Activated CD4-positive, alpha-beta T cell treated with anti-CD3 and anti-CD28 coated beads, Interleukin-2, amount 10 ng/mL, durations not matched to agents 7 days and 5 days (primary cell): Measurements from ENCODE around the gene GRK5. TPM values are rescaled to one million over a fixed set of nuclear protein-coding genes. Genes with fewer than 3 reads are reported as not detected.
A peak's percentile ranks its signal among the peaks of the same experiment; 100 is the strongest.

Experiments
- CTCF ChIA-PET: fragments of 350-600 bp; sonication (Branson Sonifier 250); formaldehyde crosslinking; loops from one replicate; lab custom pipeline; 2021; ENCODE audit warnings: antibody characterized with exemption; lab: Charles Lee
- POLR2A ChIA-PET: fragments of 350-600 bp; sonication (Branson Sonifier 250); formaldehyde crosslinking; loops from one replicate; lab custom pipeline; 2021; ENCODE audit warnings: antibody characterized with exemption; lab: Charles Lee
- DNase-seq: peaks from one replicate; pipeline ENCODE4 v3.0.0-alpha.2; 2020
- H3K27ac Mint-ChIP-seq: one replicate; pipeline ENCODE4 v1.8.0; 2021; ENCODE audit warnings: mild to moderate bottlenecking, moderate library complexity, mixed read lengths
- H3K27me3 Mint-ChIP-seq: one replicate; pipeline ENCODE4 v1.8.0; 2021; ENCODE audit warnings: mixed read lengths
- H3K36me3 Mint-ChIP-seq: one replicate; pipeline ENCODE4 v1.8.0; 2021; ENCODE audit warnings: low read depth, mixed read lengths
- H3K4me1 Mint-ChIP-seq: one replicate; pipeline ENCODE4 v1.8.0; 2021; ENCODE audit warnings: mixed read lengths
- H3K4me3 Mint-ChIP-seq: one replicate; pipeline ENCODE4 v1.8.0; 2021; ENCODE audit warnings: mild to moderate bottlenecking, moderate library complexity, mixed read lengths
- H3K9me3 Mint-ChIP-seq: one replicate; pipeline ENCODE4 v1.8.0; 2021; ENCODE audit warnings: mixed read lengths
- total RNA-seq, 2 experiments: library from RNA; stranded (reverse); gene quantifications; one replicate each; pipeline ENCODE4 v1.2.3, GENCODE V29; 2021

GRK5 gene
- total RNA-seq, 2 experiments from 2014 or later = 26.0 to 27.5 TPM

DNA sequence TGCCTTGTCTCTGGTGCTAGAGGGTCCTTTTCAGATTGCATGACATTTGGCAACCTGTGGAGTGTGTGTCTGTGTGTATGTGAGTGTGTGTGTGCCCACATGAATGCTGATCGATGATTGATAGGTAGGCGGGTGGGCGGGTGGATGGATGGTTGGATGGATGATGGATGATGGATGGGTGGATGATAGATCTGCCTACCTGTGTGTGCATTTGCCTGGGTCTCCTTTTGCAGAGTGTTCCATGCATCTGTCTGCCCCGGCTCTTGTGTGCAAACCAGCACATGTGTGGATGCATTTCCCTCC, 235.3 kb downstream of the GRK5 start:
- Mint-ChIP-seq H3K27ac (no peak overlapping the region), H3K27me3 (no peaks in the 10 kb centered on the region), H3K4me3 (no peak overlapping the region), H3K9me3 (no peaks in the 10 kb centered on the region), H3K4me1 (peaks cover 14% of the 10 kb centered on the region), H3K36me3 (peaks cover 6% of the 10 kb centered on the region)
- ChIA-PET POLR2A (no interaction called here), CTCF (interaction anchor here (0.5 to 4.3 kb wide), 3 partner anchors 30 to 236 kb away, joined by 3 to 25 read pairs (median 3); partner anchors contain the start of gene GRK5)
- no peak for DNase-seq

DNA sequence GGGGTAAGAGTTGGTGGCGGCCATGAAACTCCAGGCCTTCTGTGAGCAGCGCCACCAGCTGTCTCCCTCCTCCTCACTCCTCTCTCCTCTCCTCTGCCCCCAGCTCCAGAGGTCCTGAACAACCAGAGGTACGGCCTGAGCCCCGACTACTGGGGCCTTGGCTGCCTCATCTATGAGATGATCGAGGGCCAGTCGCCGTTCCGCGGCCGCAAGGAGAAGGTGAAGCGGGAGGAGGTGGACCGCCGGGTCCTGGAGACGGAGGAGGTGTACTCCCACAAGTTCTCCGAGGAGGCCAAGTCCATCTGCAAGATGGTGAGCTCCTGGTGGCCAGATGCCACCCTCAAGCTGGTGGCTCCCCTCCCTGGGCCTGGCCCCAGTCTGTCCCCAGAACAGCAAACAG, 236.1 kb downstream of the GRK5 start:
- Mint-ChIP-seq H3K4me3 (no peak overlapping the region), H3K4me1 (peaks cover 14% of the 10 kb centered on the region), H3K27ac (no peak overlapping the region), H3K9me3 (no peaks in the 10 kb centered on the region), H3K36me3 (peaks cover 6% of the 10 kb centered on the region), H3K27me3 (no peaks in the 10 kb centered on the region)
- no peak for DNase-seq
- POLR2A ChIA-PET = no interaction called here
- CTCF ChIA-PET = interaction anchor here (1.3 to 4.3 kb wide), 4 partner anchors 29 to 244 kb away, joined by 3 to 25 read pairs (median 8); partner anchors contain the start of gene GRK5

DNA sequence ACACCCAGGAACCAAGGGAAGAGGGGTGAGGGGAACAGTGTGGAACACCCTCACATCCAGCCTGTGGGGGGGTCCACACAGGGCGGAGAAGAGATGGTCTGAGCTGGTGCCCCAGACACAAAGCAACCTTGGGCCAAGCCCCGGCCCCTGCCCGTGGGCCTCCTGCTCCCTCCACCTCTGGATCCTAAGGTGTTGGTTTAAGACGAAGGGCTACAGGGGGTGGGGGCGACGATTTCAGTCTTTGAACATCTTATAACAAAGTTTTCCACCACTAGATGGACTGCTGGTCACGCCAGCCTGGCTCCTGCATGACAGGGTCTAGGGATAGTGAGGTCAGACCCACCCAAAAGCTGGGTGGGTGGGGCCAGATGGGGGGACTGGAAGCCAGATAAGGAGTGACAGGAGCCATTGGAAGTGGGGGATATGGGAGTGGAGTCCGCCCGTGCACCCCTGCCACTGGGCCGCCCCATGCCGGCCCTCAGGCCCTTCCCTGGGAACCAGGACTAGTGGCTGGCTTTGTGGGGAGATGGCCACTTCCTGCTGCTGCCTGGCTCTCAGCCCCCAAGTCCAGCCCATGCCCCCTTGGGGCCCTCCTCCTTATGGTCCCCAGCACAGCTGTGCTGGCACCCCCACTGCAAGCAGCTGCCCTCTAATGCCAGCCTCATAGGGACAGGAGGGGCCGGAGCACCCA, 236.7 kb downstream of the GRK5 start:
- no peaks in the 10 kb centered on the region for H3K27me3 Mint-ChIP-seq
- H3K27ac Mint-ChIP-seq = no peak overlapping the region
- DNase-seq = no peak
- no peaks in the 10 kb centered on the region for H3K9me3 Mint-ChIP-seq
- H3K36me3 Mint-ChIP-seq = peaks cover 9% of the 10 kb centered on the region
- no peak overlapping the region for H3K4me3 Mint-ChIP-seq
- POLR2A ChIA-PET = no interaction called here
- peaks cover 14% of the 10 kb centered on the region for H3K4me1 Mint-ChIP-seq
- CTCF ChIA-PET = interaction anchor here (1.0 to 4.3 kb wide), 13 partner anchors 13 to 304 kb away, joined by 3 to 25 read pairs (median 4); partner anchors contain the start of gene GRK5

DNA sequence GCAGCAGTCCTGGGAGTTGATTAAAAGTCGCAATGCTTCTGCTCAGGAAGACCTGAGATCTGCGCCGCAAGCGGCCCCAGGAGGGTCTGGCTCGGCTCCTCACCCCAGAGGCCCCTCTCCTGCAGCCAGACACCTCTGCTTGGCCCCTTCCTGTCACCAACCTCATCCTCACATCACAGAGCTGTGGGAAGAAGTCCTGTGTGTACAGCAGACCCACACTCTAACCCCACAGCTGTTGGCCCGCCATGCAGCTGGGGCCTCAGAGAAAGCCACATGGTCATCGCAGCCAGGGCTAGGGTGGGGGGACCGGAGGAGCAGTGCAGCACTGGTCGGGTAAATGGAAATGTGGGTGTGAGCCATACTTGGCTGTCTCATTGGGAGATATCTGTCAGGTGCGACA, 237.5 kb downstream of the GRK5 start:
- POLR2A ChIA-PET = no interaction called here
- Mint-ChIP-seq H3K9me3 (no peaks in the 10 kb centered on the region), H3K4me3 (no peak overlapping the region), H3K27me3 (no peaks in the 10 kb centered on the region), H3K27ac (no peak overlapping the region), H3K36me3 (peaks cover 9% of the 10 kb centered on the region), H3K4me1 (peaks cover 14% of the 10 kb centered on the region)
- CTCF ChIA-PET = interaction anchor here (0.6 to 4.3 kb wide), 25 partner anchors 8 to 335 kb away, joined by 3 to 25 read pairs (median 4); partner anchors contain the start of gene GRK5
- no peak for DNase-seq

GRCh38 chr10:119445311-119445934, 238.1 kb downstream of the GRK5 start:
- no peak overlapping the region for H3K4me3 Mint-ChIP-seq
- H3K27me3 Mint-ChIP-seq = no peaks in the 10 kb centered on the region
- H3K4me1 Mint-ChIP-seq = peaks cover 14% of the 10 kb centered on the region
- H3K36me3 Mint-ChIP-seq = peaks cover 9% of the 10 kb centered on the region
- ChIA-PET POLR2A (no interaction called here), CTCF (interaction anchor here (0.6 to 4.3 kb wide), 27 partner anchors 8 to 336 kb away, joined by 3 to 25 read pairs (median 4); partner anchors contain the start of genes GRK5 and RGS10)
- DNase-seq = peak; percentile 89
- no peak overlapping the region for H3K27ac Mint-ChIP-seq
- H3K9me3 Mint-ChIP-seq = no peaks in the 10 kb centered on the region

GRCh38 chr10:119445935-119446317, 238.6 kb downstream of the GRK5 start:
- peaks cover 14% of the 10 kb centered on the region for H3K4me1 Mint-ChIP-seq
- H3K4me3 Mint-ChIP-seq = no peak overlapping the region
- no peaks in the 10 kb centered on the region for H3K27me3 Mint-ChIP-seq
- H3K27ac Mint-ChIP-seq = peak overlapping the region; percentile 64
- H3K9me3 Mint-ChIP-seq = no peaks in the 10 kb centered on the region
- ChIA-PET CTCF (interaction anchor here (0.6 to 4.3 kb wide), 18 partner anchors 9 to 265 kb away, joined by 3 to 25 read pairs (median 4); partner anchors contain the start of genes GRK5 and RGS10), POLR2A (no interaction called here)
- peaks cover 9% of the 10 kb centered on the region for H3K36me3 Mint-ChIP-seq
- DNase-seq = no peak

DNA sequence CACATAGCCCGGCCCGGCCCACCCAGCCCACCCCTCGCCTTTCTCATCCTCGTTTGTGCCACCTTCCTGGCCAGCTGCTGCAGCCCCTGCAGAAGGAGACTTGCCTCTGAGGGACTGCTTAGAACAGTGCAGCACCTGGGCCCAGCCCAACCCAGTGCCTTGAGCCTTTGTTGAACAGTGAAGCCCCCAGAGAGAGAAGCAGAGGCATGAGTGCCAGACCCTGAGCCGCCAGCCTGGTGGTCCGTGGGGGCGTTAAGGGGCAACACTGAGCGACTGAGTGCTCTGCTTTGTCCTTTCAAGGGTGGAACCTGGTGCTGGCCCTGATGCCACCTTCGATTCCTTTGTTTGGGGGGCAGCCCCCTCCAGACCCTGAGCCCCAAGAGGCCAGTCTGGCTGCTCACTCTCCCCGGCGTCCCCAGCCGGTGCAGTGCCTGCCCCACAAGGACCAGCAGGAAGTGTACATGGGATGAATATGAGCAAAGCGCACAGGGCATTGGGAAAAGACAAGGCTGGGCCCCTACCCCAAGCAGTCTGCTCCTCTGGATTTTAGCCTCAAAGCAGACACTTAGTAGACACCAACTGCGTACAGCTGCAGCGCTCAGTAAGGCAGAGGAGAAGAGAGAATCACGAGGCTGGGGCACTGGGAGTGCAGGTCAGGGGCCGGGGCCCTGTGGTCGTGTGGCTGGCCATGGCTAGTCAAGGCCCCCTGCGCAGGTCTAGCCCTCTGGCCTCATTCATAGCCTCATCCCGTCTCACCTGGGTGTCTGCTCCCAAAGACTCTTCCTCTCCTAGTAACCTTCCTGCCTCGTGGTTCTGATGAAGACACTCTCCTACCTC, 239.3 kb downstream of the GRK5 start:
- Mint-ChIP-seq H3K9me3 (no peaks in the 10 kb centered on the region), H3K36me3 (peaks cover 5% of the 10 kb centered on the region), H3K4me3 (no peak overlapping the region), H3K27ac (no peak overlapping the region), H3K27me3 (no peaks in the 10 kb centered on the region), H3K4me1 (peaks cover 14% of the 10 kb centered on the region)
- no peak for DNase-seq
- POLR2A ChIA-PET = no interaction called here
- CTCF ChIA-PET = interaction anchor here (1.5 to 4.3 kb wide), 4 partner anchors 12 to 248 kb away, joined by 3 to 25 read pairs (median 14); partner anchors contain the start of gene GRK5

DNA sequence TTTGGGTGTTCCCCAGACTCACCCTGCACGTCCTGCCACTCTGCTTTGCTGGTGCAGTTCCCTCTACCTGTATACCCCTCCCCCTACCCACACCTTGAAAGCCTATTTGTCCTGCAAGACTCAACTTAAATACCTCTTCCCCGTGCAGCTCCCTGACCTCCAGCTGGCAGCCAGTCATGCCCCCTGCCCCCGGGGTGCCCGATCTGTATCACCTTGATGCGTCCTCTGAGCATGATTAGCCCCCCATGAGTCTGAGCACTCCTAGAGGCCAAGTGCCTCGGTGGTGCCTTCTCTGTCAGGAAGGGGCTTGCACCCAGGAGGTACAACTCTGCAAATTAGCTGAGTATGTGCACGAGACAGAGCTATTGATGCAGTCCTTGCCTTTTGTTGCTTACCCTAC, 240.1 kb downstream of the GRK5 start:
- H3K4me3 Mint-ChIP-seq = no peak overlapping the region
- H3K4me1 Mint-ChIP-seq = peaks cover 14% of the 10 kb centered on the region
- H3K27ac Mint-ChIP-seq = no peak overlapping the region
- no peaks in the 10 kb centered on the region for H3K27me3 Mint-ChIP-seq
- peaks cover 5% of the 10 kb centered on the region for H3K36me3 Mint-ChIP-seq
- H3K9me3 Mint-ChIP-seq = no peaks in the 10 kb centered on the region
- no peak for DNase-seq
- ChIA-PET POLR2A (no interaction called here), CTCF (no interaction called here)

- ChIA-PET CTCF (interaction anchor here (1.2 kb wide), 1 partner anchor 301 kb away, joined by 3 read pairs; no protein-coding TSS in a partner anchor), POLR2A (no interaction called here)
- Mint-ChIP-seq H3K36me3 (peaks cover 5% of the 10 kb centered on the region), H3K27me3 (no peaks in the 10 kb centered on the region), H3K9me3 (no peaks in the 10 kb centered on the region), H3K4me3 (no peak overlapping the region), H3K4me1 (peaks cover 14% of the 10 kb centered on the region), H3K27ac (no peak overlapping the region)
- DNase-seq = no peak
These were observed 240.6 kb downstream of the GRK5 start for GRCh38 chr10:119447823-119448546.

DNA sequence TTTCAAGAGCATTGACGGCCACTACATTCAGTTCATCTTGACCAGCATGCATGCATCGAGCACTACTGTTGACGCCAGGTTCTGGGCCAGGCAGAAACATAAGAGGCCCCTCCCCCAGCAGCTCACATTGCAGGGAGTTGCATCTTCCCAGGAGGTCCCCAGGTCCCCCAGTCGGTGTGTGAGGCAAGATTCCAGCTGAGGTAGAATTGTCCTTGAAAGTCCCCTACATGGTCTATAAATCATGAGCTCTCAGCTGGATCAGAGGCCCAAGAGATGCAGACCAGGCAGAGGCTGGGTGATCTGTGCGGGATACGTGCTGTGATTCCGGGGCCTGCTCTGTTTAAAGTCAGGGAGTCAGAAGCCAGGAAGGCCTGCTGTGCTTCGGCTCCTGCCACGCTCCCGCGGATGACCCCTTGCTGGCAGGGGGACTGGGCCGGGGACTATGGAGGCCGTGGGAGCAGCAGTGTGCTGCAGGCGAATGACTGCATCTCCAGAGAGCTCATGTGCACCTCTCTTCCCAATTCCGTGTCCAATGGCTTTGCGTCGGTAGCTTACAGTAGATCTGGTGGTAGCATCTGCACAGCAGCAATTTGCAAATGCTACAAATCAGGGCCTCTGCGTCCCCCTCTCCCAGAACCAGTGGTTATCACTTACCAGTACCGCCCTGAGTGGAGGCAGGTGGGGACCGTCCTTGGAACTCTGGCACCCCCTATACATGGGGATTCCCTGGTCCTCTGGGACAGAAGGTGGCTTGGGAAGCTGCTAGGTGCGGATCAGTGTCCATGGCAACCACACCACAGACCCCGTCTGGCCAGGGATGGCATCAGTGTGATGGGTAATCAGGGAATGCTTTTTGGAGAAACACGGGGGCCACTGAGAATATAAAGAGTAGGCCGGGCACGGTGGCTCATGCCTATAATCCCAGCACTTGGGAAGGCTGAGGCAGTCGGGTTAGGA, 241.5 kb downstream of the GRK5 start:
- Mint-ChIP-seq H3K4me1 (peaks cover 14% of the 10 kb centered on the region), H3K9me3 (no peaks in the 10 kb centered on the region), H3K27me3 (no peaks in the 10 kb centered on the region), H3K4me3 (no peak overlapping the region), H3K36me3 (peaks cover 5% of the 10 kb centered on the region), H3K27ac (no peak overlapping the region)
- ChIA-PET POLR2A (no interaction called here), CTCF (interaction anchor here (0.6 to 1.6 kb wide), 5 partner anchors 31 to 302 kb away, joined by 3 to 6 read pairs (median 3); no protein-coding TSS in a partner anchor)
- no peak for DNase-seq

DNA sequence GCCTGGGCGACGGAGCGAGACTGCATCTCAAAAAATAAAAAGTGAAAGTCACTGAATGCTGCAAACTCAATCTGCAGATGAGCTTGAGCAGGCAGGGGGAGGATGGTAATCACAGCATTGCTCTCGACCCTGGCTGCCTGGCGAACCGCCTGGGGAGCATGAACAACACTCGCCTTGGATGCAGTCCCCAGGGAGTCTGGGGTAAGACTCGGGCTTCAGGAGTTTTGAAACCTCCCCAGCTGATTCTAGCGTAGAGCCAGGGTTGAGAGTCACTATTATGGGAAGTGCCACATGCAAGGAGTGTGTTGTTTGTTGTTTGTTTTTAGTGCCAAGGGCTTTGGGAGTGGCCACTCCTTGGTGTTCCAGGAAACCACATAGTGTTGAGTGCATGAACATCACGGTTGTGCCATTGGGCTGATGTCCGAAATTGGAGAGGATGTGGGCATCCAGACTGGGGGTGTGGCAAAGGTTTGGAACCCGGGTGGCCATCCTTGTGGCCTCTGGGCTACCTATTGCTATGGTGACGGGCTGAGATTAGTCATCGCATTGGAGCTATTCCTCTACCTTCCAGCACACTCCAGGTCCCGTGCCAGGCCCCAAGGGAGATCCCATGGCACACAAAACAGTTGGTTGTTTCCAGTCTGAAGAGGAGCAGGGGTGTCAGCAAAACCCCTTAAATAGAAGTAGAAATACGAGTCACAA, 242.5 kb downstream of the GRK5 start:
- DNase-seq = no peak
- Mint-ChIP-seq H3K4me3 (no peak overlapping the region), H3K27me3 (no peaks in the 10 kb centered on the region), H3K9me3 (no peaks in the 10 kb centered on the region), H3K36me3 (peaks cover 5% of the 10 kb centered on the region), H3K27ac (no peak overlapping the region), H3K4me1 (peaks cover 10% of the 10 kb centered on the region)
- POLR2A ChIA-PET = no interaction called here
- CTCF ChIA-PET = interaction anchor here (1.3 to 1.6 kb wide), 3 partner anchors 32 to 250 kb away, joined by 3 to 6 read pairs (median 4); no protein-coding TSS in a partner anchor
